Measurements from ENCODE around the gene PPT2. TPM values are rescaled to one million over a fixed set of nuclear protein-coding genes. Genes with fewer than 3 reads are reported as not detected.

The PPT2 gene
- total and polyA plus RNA-seq, 2 of the 8 experiments (the other 6 are each of a cell fraction or from before 2014, with no cell fraction given), result 24.1 to 39.5 TPM

DNA sequence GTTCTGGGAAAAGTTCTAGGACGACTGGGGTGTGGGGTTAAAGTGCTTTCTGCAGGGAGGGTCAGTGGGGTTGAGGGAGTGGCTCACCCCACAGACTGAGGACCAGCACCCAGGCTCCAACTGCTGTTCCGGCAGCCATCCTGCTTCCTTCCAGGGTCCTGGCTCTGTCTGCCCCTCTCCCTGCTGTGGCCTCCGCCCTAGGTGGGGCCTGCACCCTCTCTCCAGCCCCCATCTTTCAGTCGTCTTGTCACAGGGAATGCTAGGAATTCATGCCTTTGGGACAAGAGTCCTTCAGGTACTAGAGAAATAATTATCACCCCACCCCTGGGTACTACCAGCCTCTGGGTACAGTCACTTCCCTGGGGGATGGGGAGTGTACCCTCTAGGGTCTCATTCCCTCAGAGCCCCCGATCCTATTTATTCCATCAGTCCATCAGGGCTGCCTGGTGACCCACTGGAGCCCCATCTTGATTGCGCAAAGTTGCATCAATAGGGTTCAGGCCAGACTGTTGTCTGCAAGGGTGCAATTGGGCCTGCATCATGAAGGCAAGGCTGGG lies 30.2 kb downstream of the PPT2 start, which contains the start of gene AGER:
Gene AGER (minus strand): TSS at position 170 of the 557 bp plus-strand sequence. CDS start 31 bp downstream, at position 139.
- H3K4ac ChIP-seq (replicated peaks; ENCODE audit: insufficient read length, low read depth, low read length), result no peak within 1 kb of the TSS
- no peak within 1 kb of the TSS for H2BK15ac ChIP-seq (ENCODE audit: low read length)
- no peak within 1 kb of the TSS for H3K56ac ChIP-seq (replicated peaks; ENCODE audit: insufficient read length, low read depth, low read length)
- no peak within 1 kb of the TSS for H3K4me3 ChIP-seq (ENCODE audit: extremely low read depth in 1 of 4, insufficient read depth in 2 of 4, low read depth in 3 of 4, low read length in 4 of 4)
- H3K4me1 ChIP-seq (replicated peaks in 1 of 4; ENCODE audit: control insufficient read depth in 3 of 4, insufficient read depth in 4 of 4, low read length in 3 of 4), result peaks cover 0 to 10% (median 2%) of the 10 kb centered on the region in 4 experiments; a peak in 5 of 7 replicates
- H3K23ac ChIP-seq (ENCODE audit: insufficient read length), result no peak within 1 kb of the TSS
- peaks cover 0 to 3% of the 10 kb centered on the region in 2 experiments for H4K20me1 ChIP-seq (replicated peaks in 1 of 2; ENCODE audit: control insufficient read depth in 1 of 2, insufficient read depth in 2 of 2, low read length in 2 of 2)
- no peak for FAIRE-seq
- CTCF ChIA-PET (ENCODE audit: partially characterized antibody), result no interaction called here
- peaks cover 6 to 45% (median 33%) of the 10 kb centered on the region in 4 experiments for H3K36me3 ChIP-seq (ENCODE audit: control insufficient read depth in 2 of 4, insufficient read depth in 4 of 4, low read length in 3 of 4)
- TF ChIP-seq BRCA1 (IDR thresholded peaks at IDR 0.05; ENCODE audit: low read depth, low read length), result no peak
- peak in 1 of 2 experiments; percentile 53; a peak in 1 of 3 replicates for TF ChIP-seq POLR2A (IDR thresholded peaks at IDR 0.05; ENCODE audit: control extremely low read depth in 1 of 2, low read depth in 2 of 2, low read length in 2 of 2)
- 0 out of 2 replicates have a peak, but pooled peaks have one; percentile 40 for TF ChIP-seq CEBPB (IDR thresholded peaks at IDR 0.05; ENCODE audit: low read depth, low read length)
- H3K9me3 ChIP-seq (ENCODE audit: insufficient read depth in 2 of 2, low read depth in 1 of 2, low read length in 1 of 2), result no peaks in the 10 kb centered on the region
- no peak within 1 kb of the TSS for H3K4me2 ChIP-seq (ENCODE audit: insufficient read depth in 1 of 2, low read depth in 2 of 2, low read length in 2 of 2)
- no peak within 1 kb of the TSS for H3K27ac ChIP-seq (ENCODE audit: low read depth, low read length)
- no peak for DNase-seq (ENCODE audit: low read depth in 1 of 2, low spot score in 2 of 2)
- H3K9ac ChIP-seq (replicated peaks in 1 of 4; ENCODE audit: extremely low read depth in 1 of 4, low read depth in 3 of 4, low read length in 3 of 4), result no peak within 1 kb of the TSS; a peak in 1 of 7 replicates
- POLR2A ChIA-PET (ENCODE audit: partially characterized antibody), result no interaction called here
- H2BK20ac ChIP-seq (ENCODE audit: low read length), result no peak within 1 kb of the TSS
- H3K27me3 ChIP-seq (replicated peaks in 1 of 4; ENCODE audit: control insufficient read depth in 3 of 4, extremely low read depth in 1 of 4, insufficient read depth in 3 of 4, low read length in 3 of 4), result no peaks in the 10 kb centered on the region; a peak in 1 of 7 replicates
- no peak within 1 kb of the TSS for H2BK12ac ChIP-seq (ENCODE audit: low read depth, low read length)
- H3K23me2 ChIP-seq (ENCODE audit: low read depth, low read length), result peaks cover 5% of the 10 kb centered on the region
- H4K5ac ChIP-seq (ENCODE audit: insufficient read length, low read depth, low read length), result no peak within 1 kb of the TSS
- H4K8ac ChIP-seq (ENCODE audit: extremely low read depth, insufficient read depth, low read length), result peak within 1 kb of the TSS; percentile 42; the same call in 1 of the 2 replicates
- no peak within 1 kb of the TSS for H4K91ac ChIP-seq (replicated peaks; ENCODE audit: insufficient read length, low read length)
- peaks cover 2% of the 10 kb centered on the region for H3K79me1 ChIP-seq (ENCODE audit: low read depth, low read length)
- peaks cover 0 to 14% of the 10 kb centered on the region in 2 experiments; a peak in 2 of 4 replicates for H3K79me2 ChIP-seq (ENCODE audit: control insufficient read depth in 1 of 2, insufficient read depth in 2 of 2, low read length in 2 of 2)
- H2AK5ac ChIP-seq (ENCODE audit: low read depth, low read length), result no peak within 1 kb of the TSS
- WGBS, 2 experiments (ENCODE audit: extremely low coverage in 1 of 2, insufficient coverage in 1 of 2, insufficient read length in 1 of 2, insufficient replicate concordance in 2 of 2, low coverage in 1 of 2, low lambda C conversion rate in 2 of 2, missing lambda C conversion rate in 1 of 2), result 84% methylated on average over 6 of the region's 6 CpGs; no CpG with 5 or more reads in 1 of the 2 experiments
- H2BK5ac ChIP-seq (ENCODE audit: low read depth, low read length), result no peak within 1 kb of the TSS
- no peak within 1 kb of the TSS for H3K14ac ChIP-seq (ENCODE audit: insufficient read length)
- no peak within 1 kb of the TSS for H3K18ac ChIP-seq (ENCODE audit: extremely low read depth, low read length)
- no peak within 1 kb of the TSS for H2BK120ac ChIP-seq (replicated peaks; ENCODE audit: low read depth, low read length)
- H2AFZ ChIP-seq (ENCODE audit: low read length), result no peak within 1 kb of the TSS

Measured in H1 (cell line).